Bronchial epithelial cell (primary cell): ENCODE data around the gene TGFBR1. TPM values are rescaled to one million over a fixed set of nuclear protein-coding genes. Genes with fewer than 3 reads are reported as not detected.

Source experiments
- DNase-seq: peaks from one replicate; pipeline ENCODE4 v3.0.0-alpha.2; 2010; ENCODE audit warnings: low read depth
- FAIRE-seq: peaks from 2 replicates; lab custom pipeline; 2011; peaks lifted over from hg19 to GRCh38; lab: Jason Lieb, UNC
- H3K27me3 ChIP-seq: 2 replicates; pipeline ENCODE4 v1.5.1; 2011; ENCODE audit warnings: low read length; ENCODE audit not compliant: control insufficient read depth, insufficient read depth
- H3K36me3 ChIP-seq: 2 replicates; pipeline ENCODE4 v1.5.1; 2011; ENCODE audit warnings: low read length; ENCODE audit not compliant: control insufficient read depth, insufficient read depth
- H3K4me3 ChIP-seq: 2 replicates; pipeline ENCODE4 v1.5.1; 2011; ENCODE audit warnings: mild to moderate bottlenecking, low read depth, low read length, control low read depth
- CTCF ChIP-seq: IDR thresholded peaks from 2 replicates; pipeline ENCODE4 v1.5.1; 2011; ENCODE audit warnings: mild to moderate bottlenecking, moderate library complexity, low read length, control low read depth, inconsistent platforms; ENCODE audit not compliant: insufficient read depth, severe bottlenecking
- total RNA-seq: library from RNA; depleted of rRNA; stranded (reverse); fragments of >200 nt; gene quantifications from 2 replicates; pipeline ENCODE4 v1.2.1, GENCODE V29; 2014

The TGFBR1 gene
- total RNA-seq, 1 donor from 2014 or later, result 110 TPM

- H3K4me3 ChIP-seq, result no peak overlapping the region
- H3K27me3 ChIP-seq, result no peaks in the 10 kb centered on the region
- no peak for FAIRE-seq
- no peak for TF ChIP-seq CTCF
- no peaks in the 10 kb centered on the region for H3K36me3 ChIP-seq
- DNase-seq, result no peak
Measured at GRCh38 chr9:99176527-99177013, 71.7 kb downstream of the TGFBR1 start.

GRCh38 chr9:99177576-99178366 lies 72.9 kb downstream of the TGFBR1 start:
- no peak for TF ChIP-seq CTCF
- FAIRE-seq (no peak), DNase-seq (no peak)
- no peak overlapping the region for H3K4me3 ChIP-seq
- no peaks in the 10 kb centered on the region for H3K36me3 ChIP-seq
- H3K27me3 ChIP-seq, result no peaks in the 10 kb centered on the region

DNA sequence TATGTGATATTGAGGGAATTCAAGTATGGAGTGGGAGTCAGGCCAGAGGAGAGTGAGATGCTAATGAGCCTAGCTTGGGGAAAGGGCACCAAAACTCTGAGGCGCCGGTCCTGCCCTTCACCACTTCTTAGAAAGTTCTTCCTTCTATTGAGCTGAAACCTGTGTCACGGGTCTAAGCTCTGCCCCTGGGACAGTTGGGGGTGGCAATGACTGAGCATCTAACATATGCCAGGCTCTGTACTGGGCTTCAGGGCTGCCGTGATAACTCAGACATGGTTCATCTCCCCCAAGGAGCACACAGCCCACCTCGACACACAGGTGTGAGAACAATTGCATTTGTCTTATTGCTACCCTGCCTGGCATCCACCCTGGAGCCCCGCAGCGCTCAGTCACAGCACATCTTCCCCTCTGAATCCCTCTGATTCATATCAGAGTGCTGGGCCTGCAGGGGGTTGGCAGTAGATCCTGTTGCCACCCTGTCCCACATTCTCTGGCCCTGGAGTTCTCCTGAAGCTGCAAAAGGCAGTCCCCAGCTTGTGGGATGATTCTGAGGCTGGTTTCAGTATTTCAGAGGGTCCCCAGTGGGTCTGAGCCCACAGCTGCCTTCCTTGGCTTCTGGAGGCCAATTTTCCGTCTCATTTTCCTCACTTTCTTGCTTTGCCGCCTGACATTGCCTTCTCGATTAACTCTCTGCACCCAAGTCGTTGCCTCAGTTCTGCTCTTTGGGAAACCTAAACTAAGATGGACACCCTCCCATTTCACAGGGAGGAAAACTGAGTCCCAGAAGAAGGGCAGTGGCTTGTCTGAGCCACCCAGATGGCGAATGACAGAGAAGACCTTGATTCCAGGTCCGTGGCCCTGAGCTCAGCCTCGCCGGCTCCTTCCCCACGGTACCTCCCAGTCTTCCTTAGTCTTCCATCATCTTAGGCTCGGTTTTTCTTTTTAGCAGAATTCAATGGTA lies 74.3 kb downstream of the TGFBR1 start:
- DNase-seq (no peak), FAIRE-seq (no peak)
- Histone ChIP-seq H3K27me3 (no peaks in the 10 kb centered on the region), H3K4me3 (no peak overlapping the region), H3K36me3 (no peaks in the 10 kb centered on the region)
- no peak for TF ChIP-seq CTCF

- no peak for FAIRE-seq
- H3K36me3 ChIP-seq, result no peaks in the 10 kb centered on the region
- no peaks in the 10 kb centered on the region for H3K27me3 ChIP-seq
- TF ChIP-seq CTCF, result no peak
- no peak overlapping the region for H3K4me3 ChIP-seq
- DNase-seq, result no peak
Measured at GRCh38 chr9:99180199-99180598, 75.3 kb downstream of the TGFBR1 start.

- FAIRE-seq, result no peak
- no peak for TF ChIP-seq CTCF
Measured at GRCh38 chr9:99180662-99181061, 75.7 kb downstream of the TGFBR1 start.

More at GRCh38 chr9:99180662-99181061, 75.7 kb downstream of the TGFBR1 start:
- Histone ChIP-seq H3K4me3 (no peak overlapping the region), H3K36me3 (no peaks in the 10 kb centered on the region), H3K27me3 (no peaks in the 10 kb centered on the region)
- no peak for DNase-seq
